ENCODE measurements around the gene UPF2.
A peak's percentile ranks its signal among the peaks of the same experiment; 100 is the strongest.
"Not testable (repeated sequence)": the region's sequence is repeated elsewhere in the genome, so short reads cannot be mapped to it uniquely, and the experiment has no call there.

Gene UPF2, protein sequence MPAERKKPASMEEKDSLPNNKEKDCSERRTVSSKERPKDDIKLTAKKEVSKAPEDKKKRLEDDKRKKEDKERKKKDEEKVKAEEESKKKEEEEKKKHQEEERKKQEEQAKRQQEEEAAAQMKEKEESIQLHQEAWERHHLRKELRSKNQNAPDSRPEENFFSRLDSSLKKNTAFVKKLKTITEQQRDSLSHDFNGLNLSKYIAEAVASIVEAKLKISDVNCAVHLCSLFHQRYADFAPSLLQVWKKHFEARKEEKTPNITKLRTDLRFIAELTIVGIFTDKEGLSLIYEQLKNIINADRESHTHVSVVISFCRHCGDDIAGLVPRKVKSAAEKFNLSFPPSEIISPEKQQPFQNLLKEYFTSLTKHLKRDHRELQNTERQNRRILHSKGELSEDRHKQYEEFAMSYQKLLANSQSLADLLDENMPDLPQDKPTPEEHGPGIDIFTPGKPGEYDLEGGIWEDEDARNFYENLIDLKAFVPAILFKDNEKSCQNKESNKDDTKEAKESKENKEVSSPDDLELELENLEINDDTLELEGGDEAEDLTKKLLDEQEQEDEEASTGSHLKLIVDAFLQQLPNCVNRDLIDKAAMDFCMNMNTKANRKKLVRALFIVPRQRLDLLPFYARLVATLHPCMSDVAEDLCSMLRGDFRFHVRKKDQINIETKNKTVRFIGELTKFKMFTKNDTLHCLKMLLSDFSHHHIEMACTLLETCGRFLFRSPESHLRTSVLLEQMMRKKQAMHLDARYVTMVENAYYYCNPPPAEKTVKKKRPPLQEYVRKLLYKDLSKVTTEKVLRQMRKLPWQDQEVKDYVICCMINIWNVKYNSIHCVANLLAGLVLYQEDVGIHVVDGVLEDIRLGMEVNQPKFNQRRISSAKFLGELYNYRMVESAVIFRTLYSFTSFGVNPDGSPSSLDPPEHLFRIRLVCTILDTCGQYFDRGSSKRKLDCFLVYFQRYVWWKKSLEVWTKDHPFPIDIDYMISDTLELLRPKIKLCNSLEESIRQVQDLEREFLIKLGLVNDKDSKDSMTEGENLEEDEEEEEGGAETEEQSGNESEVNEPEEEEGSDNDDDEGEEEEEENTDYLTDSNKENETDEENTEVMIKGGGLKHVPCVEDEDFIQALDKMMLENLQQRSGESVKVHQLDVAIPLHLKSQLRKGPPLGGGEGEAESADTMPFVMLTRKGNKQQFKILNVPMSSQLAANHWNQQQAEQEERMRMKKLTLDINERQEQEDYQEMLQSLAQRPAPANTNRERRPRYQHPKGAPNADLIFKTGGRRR

DNA sequence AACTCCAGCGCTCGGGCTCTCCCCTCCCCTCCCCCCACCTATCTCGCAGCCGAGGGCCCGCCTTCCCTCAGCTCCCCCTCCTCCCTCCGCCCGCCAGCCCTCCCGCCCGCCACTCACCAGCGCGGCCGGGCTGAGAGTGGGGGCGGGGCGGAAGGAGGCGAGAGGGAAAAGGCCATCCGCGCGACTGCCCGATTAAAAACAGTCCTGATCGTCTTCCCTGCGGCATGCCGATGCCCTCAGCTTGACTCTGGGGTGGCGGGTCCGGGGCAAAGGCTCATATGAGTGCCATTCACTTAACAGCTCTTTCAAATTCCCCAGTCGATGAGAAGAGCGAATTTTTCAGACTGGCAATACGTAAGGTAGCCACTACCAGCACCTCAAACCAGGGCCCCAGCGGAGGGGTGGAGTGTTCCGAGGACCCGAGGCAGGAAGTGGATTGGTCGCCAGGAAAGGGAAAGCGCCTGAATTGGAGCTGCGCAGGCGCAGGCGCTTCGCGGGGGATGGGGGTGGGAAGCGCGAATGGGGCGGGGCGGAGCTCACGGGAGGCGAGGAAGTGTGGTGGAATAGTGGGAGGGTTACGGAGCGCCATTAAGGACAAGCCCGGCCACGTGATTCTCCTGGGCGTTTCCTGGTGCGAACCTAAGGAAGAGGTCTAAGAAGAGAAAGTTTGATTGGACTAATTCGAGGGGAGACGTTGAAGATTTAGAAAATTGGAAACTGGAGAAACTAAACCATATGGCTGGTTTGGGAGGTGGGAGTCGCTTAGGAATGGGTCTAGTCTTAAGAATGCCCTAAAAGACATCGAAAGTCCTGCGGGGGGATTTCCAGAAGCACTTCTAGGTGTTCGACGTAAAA lies at the start of gene UPF2:
UPF2 (minus strand) TSS at position 13 of the 855 bp plus-strand sequence. CDS start 7,386 bp downstream, outside the sequence.
- DNase-seq (ENCODE audit: low read depth in 2 of 2), result peak; percentile 95

DNA sequence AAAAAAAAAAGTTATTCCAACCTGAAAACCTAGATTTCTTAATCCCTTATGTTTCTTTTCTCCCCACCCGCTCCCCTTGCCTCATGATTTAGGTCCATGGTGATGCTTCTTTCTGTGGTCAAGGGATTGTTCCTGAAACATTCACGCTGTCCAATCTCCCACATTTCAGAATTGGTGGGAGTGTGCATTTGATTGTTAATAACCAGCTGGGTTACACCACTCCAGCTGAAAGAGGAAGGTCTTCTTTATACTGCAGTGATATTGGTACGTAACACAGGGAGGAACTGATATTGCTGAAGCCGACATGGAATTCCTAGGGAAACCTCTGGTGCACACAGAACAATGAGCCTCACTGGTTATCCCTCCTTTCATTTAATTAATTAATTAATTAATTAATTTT lies 48.8 kb upstream of the UPF2 start:
- no peak for DNase-seq (ENCODE audit: low read depth in 2 of 2)

DNA sequence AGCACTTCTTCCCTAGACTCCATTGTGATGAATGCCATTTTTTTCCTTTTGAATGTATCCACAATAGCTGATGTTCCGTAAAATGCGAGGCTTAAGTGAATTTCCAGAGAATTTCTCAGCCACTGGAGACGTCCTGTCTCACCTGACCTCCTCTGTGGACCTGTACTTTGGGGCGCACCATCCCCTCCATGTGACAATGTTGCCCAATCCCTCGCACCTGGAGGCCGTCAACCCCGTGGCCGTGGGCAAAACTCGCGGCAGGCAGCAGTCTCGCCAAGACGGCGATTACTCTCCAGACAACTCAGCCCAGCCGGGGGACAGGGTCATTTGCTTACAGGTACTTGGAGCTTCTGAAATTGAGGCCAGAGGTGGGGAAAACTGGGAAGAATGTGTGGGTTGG lies 46.3 kb upstream of the UPF2 start:
- DNase-seq (ENCODE audit: low read depth in 2 of 2), result no peak

DNA sequence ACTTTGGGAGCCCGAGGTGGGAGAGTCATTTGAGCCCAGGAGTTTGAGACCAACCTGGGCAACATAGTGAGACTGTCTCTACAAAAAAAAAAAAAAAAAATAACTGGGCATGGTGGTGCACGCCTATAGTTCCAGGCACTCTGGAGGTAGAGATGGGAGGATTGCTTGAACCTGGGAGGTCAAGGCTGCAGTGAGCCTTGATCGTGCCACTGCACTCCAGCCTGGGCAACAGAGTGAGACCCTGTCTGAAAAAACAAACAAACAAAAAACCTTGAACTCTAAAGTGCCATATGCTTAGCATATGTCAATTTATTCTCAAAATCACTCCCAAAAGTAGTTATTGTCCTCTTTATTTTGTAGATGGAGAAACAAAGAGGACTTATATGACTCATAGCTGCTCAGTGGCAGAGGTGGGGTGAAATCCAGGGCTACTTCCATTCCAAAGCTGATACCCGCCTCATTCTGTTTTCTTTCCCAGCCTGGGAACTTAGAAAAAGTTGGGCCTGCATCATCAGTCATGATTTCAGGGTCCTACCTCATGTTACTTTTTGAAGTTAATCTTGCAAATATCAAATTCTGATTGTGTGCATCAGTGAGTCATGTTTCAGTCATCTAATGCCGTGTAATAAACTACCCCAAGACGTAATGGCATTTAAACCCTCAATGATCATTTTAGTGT lies 39.4 kb upstream of the UPF2 start:
- DNase-seq (ENCODE audit: low read depth in 2 of 2), result no peak

DNA sequence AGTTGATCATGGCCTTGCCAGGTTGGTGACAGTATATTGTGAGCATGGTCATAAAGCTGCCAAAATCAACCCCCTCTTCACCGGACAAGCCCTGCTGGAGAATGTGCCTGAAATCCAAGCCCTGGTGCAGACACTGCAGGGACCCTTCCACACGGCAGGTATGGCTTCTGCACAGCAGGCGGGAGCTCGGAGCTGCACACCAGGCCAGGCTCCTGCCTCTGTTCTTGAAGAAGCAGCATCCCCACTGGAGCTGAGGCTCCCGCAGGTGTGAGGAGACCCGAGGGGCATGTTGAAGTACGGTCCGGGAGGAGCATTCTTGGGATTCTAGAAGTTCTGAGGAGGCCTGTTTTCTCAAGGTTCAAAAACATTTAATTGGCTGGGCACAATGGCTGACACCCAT lies 38.9 kb upstream of the UPF2 start:
- no peak for DNase-seq (ENCODE audit: low read depth in 2 of 2)

DNA sequence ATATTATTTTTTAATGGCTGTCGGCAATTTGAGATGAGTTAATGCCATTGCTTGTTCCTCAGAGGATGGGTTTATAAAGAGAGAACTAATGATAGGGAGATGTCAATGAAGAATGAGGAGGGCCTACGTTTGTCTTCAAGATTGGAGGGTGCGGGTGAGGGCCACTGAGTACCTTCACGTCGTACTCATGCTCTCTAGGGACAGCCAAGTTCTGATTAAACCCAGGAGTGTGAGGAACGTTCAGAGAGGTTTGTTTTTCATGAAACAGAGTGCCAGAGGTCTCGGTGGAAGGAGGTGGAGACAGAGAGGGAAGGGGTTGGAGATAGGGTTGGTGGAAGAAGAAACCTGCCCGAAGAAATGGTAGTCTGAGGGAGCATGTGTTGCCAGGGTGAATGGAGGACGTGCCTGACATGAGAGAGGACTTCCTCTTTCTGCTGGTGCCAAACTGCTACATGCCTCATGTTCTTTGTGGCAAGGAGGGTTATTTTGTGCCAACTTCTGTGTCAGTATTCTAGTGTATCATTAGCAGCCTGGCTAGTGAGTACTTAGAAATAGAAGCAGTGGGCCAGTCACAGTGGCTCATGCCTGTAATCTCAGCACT lies 35.1 kb upstream of the UPF2 start:
- no peak for DNase-seq (ENCODE audit: low read depth in 2 of 2)

DNA sequence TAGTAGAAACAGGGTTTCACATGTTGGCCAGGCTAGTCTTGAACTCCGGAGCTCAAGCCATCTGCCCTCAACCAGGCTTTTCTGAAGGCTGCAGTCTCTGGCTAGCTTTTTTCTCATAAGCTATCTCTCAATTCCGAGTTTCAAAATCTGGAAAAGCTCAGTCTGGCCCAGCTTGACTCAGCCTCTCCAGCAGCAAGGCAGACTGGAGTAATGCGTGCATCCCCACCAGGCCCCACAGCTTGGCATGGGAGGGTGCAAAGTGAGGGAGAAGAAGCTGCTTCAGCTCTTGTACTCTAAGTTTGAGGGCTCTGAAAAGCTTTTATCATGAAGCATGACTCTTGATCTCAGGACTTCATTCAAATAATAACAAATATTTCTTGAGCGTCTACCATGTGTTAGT lies 30.9 kb upstream of the UPF2 start:
- DNase-seq (ENCODE audit: low read depth in 2 of 2), result no peak

DNA sequence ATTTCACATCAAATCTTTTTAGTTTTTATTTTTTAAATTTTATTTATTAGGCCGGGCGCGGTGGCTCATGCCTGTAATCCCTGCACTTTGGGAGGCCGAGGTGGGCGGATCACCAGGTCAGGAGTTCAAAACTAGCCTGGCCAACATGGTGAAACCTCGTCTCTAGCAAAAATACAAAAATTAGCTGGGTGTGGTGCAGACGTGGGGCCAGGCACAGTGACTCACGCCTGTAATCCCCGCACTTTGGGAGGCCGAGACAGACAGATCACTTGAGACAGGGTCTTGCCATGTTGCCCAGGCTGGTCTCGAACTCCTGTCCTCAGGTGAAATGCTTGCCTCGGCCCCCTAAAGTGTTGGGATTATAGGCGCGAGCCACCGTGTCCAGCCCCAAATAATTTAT lies 28.8 kb upstream of the UPF2 start:
- DNase-seq (ENCODE audit: low read depth in 2 of 2), result not testable (repeated sequence)

DNA sequence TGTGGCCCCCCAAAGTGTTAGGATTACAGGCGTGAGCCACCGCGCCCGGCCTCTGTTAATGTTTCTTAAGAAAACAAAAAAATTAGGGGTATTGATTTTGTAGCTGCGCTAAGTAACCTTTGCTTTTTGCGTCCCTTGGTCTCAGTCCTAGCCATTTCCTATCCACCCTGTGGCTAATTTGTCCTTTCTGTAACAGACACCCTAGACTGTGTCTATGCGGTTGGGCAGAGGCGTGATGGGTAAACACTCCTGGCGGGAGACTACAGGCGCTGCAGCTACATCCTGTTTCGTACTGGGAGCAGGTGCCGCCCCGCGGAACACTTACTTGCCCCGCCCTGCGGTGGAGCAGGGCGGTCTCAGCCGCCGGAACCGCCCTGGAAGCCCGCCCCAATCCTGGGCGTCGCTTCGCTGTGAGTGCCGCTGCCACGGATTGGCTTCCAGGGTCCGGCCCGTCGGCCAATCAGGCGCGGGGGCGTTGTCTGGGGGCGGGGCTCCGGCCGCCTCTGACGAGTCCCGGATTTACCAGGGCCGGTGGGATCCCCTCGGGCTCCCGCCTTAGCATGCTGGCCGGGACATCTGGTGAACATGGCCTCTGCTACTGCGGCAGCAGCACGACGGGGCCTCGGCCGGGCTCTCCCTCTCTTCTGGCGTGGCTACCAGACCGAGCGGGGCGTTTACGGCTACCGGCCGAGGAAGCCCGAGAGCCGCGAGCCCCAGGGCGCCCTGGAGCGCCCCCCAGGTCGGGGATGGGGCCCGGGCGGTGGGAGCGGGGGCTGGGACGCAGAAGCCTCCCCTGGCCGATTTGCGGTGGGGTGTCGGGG lies 26.1 kb upstream of the UPF2 start, which contains the start of gene DHTKD1:
DHTKD1 (plus strand) TSS at position 506 of the 821 bp plus-strand sequence; CDS start at position 586, 80 bp downstream.
- DNase-seq (ENCODE audit: low read depth in 2 of 2), result peak; percentile 93 to 99

DNA sequence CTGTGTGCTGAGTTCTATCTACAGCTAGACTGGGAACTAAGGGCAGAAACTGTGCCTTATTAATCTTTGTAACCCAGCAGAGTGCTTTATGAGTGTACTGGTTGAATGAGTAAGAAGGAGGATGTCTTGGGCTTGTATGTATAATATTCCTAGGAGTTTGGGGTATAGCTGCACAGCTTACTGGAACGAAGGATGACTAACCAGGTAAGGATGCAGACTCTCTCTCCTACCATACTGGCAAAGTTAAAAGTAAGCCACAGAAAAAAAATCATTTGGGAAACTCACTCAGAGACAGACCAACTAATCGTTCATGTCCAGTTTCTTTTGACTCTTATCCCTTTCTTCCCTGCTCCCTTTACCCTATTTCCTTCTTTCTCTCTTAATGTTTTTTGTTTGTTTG lies 24.7 kb upstream of the UPF2 start:
- no peak for DNase-seq (ENCODE audit: low read depth in 2 of 2)

DNA sequence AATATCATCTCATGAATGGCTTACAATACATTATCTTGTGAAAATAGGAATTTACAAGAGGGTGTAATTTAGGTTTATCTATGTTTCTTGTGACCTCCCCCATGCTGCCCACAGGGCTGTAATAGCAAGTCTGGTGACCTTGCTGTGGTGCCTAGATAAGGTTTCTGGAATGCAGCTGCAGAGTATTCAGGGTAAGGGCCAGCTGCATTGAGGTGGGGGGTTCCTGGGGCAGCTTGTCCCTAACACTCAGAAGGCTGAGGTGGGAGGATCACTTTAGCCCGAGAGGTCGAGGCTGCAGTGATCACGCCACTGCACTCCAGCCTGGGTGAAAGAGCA lies 20.8 kb upstream of the UPF2 start:
- no peak for DNase-seq (ENCODE audit: low read depth in 2 of 2)

DNA sequence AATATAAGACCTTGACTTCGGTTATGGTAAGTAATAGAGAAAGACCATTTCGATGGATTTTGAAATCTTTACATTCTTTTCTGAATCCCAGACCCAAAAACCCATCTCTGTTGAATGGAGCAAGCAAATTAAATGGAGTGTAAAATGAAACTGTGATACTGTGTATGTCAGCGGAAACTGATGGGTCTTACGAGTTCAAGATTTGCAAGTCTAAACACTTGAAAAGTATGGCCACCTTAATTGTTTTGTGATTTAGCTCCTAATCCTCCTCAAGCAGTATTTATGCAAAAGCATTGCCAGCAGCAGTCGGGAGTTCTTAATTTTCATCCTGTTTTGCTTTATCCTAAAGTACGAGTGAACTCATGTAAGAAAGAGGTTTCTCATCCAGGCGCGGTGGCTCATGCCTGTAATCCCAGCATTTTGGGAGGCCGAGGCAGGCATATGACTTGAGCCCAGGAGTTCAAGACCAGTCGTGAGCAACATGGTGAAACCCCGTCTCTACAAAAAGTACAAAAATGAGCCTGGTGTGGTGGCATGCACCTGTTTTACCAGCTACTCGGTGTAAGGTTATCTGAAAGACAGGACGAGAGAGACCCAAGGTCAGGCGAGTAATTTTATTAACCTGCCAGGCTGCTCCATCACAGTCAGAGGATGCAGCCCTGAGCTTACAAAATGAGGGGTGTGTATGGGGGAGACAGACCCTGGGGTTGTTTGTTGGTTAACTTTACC lies 20.3 kb upstream of the UPF2 start:
- no peak for DNase-seq (ENCODE audit: low read depth in 2 of 2)

DNA sequence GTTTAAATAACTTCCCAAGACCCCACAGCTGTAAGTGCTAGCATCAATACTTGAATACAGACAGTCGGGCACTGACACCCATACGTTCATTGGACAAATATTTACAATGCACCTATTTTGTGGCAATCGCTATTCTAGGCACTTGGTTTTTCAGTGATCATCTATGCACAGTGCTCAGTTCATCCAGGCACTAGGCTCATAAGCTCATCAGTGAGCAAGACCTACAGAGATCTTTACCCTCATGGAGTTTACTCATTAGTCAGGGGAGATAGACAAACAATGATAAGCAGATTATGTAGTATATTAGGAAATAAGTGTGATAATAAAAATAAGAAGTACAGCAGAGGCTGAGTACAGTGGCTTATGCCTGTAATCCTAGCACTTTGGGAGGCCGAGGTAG lies 18.5 kb upstream of the UPF2 start:
- no peak for DNase-seq (ENCODE audit: low read depth in 2 of 2)

DNA sequence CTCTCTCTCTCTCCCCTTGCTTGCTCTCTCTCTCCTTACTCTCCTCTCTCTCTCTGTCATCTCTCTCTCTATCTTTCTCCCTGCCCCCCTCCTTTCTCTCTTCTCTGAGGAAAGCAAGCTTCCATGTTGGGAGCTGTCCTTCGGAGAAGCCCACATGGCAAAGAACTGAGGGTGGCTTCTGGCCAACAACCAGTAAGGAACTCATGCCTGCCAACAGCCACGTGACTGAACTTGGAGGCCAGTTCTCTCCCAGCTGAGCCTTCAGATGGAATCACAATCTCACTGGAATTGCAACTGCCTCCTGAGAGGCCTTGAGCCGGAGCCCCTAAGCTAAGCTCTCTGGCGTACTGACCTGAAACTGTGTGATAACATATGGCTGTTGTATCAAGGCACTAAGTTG lies 14.1 kb upstream of the UPF2 start:
- no peak for DNase-seq (ENCODE audit: low read depth in 2 of 2)

DNA sequence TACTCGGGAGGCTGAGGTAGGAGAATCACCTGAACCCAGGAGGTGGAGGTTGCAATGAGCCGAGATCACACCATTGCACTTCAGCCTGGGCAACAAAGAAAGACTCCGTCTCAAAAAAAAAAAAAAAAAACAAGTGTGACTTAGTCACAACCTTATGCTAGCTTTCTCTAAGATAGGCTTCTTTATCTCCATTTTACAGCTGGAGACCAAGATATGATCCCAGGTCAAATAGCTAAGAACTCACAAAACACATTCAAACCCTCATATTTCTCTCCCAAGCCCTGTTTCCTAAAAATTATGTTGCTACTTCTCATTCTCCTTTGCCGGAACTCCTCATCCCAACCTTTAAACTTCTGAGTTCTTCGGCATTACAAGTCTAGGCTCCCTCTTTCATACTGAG lies 13.1 kb upstream of the UPF2 start:
- DNase-seq (ENCODE audit: low read depth in 2 of 2), result no peak

DNA sequence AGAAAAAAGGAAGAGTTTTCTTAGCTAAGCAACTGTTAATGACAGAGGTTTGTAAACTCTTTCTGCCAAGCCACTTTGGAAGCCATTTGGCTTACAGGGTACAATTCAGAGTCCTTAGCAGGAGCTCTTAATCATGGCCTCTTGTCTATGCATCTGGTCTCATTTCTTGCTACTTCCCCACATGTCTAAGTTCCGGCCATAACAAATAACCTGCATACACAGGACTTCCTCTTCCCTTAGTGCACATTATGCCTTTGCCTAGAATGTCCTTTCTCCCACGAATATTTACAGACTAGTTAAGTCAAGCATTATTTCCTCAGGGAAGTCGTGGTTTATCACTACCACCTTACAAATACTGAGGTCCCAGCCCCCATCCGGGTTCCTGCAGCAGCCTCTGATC lies 8.6 kb upstream of the UPF2 start:
- no peak for DNase-seq (ENCODE audit: low read depth in 2 of 2)

DNA sequence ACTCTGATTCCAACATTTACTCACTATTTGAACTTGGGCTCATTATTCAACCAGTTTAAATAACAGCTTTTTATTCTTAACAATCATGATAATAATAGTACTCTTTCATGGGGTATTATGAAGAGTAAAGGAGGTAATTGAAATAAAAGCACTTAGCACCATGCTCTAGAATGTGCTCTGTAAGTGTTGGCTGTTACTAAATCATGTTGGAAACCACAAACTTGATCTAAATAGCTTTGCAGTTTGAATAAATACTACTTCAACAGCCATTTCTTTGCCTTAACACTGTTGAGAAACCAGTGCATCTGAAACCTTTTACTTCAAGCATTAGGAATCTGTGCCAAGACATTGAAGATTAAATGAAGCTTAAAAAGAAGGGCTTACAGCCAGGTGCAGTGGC lies 7.9 kb upstream of the UPF2 start:
- no peak for DNase-seq (ENCODE audit: low read depth in 2 of 2)

DNA sequence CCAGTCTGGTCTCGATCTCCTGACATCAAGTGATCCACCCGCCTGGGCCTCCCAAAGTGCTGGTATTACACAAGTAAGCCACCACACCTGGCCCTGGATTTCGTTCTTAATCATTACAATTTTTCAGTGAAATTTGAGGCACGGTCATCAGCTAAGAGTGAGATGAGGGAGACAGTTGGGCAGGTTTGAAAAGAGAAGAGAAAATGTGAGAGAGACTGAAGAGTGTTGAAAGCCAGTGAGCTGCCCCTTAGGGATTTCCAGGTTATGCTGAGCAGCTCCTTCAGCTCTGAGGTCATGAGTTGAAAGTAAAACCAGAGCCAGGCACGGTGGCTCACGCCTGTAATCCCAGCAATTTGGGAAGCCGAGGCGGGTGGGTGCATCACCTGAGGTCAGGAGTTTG lies 5.9 kb upstream of the UPF2 start:
- no peak for DNase-seq (ENCODE audit: low read depth in 2 of 2)

DNA sequence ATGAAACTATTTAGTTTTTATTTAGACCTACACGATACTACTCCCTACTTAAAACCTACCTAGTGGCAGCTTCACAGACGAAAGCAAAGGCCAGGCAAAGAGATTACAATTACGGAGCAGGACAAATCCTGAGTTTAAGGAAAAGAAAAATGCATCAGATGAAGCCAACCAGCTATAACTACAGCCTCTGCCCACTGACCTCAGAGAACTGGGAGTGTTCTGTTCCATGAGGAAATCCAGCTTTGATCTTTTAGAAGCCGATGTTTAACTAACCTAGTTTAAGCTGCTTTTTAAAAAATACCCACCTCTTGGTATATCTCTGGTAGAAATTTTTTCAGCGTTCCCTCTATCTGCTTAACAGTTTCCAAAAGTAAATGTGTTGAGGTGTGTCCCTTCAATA lies 3.0 kb upstream of the UPF2 start:
- DNase-seq (ENCODE audit: low read depth in 2 of 2), result no peak

All from stimulated activated CD4-positive, alpha-beta T cell treated with anti-CD3 and anti-CD28 coated beads, Interleukin-1b, Interleukin-23, amount 100 ng/mL, for 1 hour (primary cell).